Spleen (tissue), 7 donors: ENCODE results near the gene ELK1.

Experiments used
- CTCF ChIP-seq, 11 experiments: fragments of 200-600 bp in 7 of 11; fragments of 450-650 bp in 4 of 11; sonication (generic) in 4 of 11; IDR thresholded peaks in 8 of 11; conservative IDR thresholded peaks in 3 of 11; 1 replicate in 7 of 11; 2 replicates in 4 of 11; pipeline versions ENCODE4 v1.4.0 to v1.8.0; 2016 to 2021; ENCODE audit warnings: antibody characterized with exemption in 11 of 11, inconsistent platforms in 4 of 11, mild to moderate bottlenecking in 1 of 11
- POLR2A ChIP-seq, 3 donors: fragments of 450-650 bp; IDR thresholded peaks; one replicate each; pipeline ENCODE4 v1.5.1; 2017; ENCODE audit warnings: antibody characterized with exemption in 3 of 3, mild to moderate bottlenecking in 1 of 3
- donor health status: DM: no; HTN: no; CAD: no; lungs with moderate emphysema.
- donor health status: DM: no; HTN: no; CAD: no.
- donor health status: DM: no; HTN: no; CAD: no.

GRCh38 chrX:47614618-47615017 lies 35.7 kb downstream of the ELK1 start:
- TF ChIP-seq CTCF (IDR thresholded peaks at IDR 0.05 in 8 of 11, conservative IDR thresholded peaks at IDR 0.05 in 3 of 11) = no peak
- no peak for TF ChIP-seq POLR2A (IDR thresholded peaks at IDR 0.05)
